PC-9 (cell line): Measurements from ENCODE around the gene RAD51AP2. TPM values are rescaled to one million over a fixed set of nuclear protein-coding genes. Genes with fewer than 3 reads are reported as not detected.

Source experiments
- BruUV-seq: library from RNA; stranded (reverse); fragments of 400-500 nt; replicated peaks from 2 replicates; lab custom pipeline; 2021; lab: Mats Ljungman, UMichigan
- CTCF ChIA-PET: fragments of 300-600 bp; sonication (Branson Sonifier 250); formaldehyde crosslinking; loops from one replicate; lab custom pipeline; 2022; ENCODE audit warnings: antibody characterized with exemption; lab: Charles Lee
- POLR2A ChIA-PET: fragments of 300-600 bp; sonication (Branson Sonifier 250); formaldehyde crosslinking; loops from one replicate; lab custom pipeline; 2022; ENCODE audit warnings: antibody characterized with exemption; ENCODE audit not compliant: unreplicated experiment; lab: Charles Lee
- DNase-seq, 2 experiments: peaks; one replicate each; pipeline versions ENCODE4 v3.0.0 to v3.0.0-alpha.2; 2015 to 2022; ENCODE audit warnings: mixed read lengths in 1 of 2
- H2AFZ ChIP-seq: fragments of 200-600 bp; sonication (generic); 2 replicates; pipeline ENCODE4 v1.8.1; 2017; ENCODE audit warnings: antibody characterized with exemption
- H3F3A ChIP-seq: fragments of 200-600 bp; sonication (generic); 2 replicates; pipeline ENCODE4 v1.8.1; 2017; ENCODE audit warnings: antibody characterized with exemption, mild to moderate bottlenecking, low read depth; ENCODE audit not compliant: insufficient read depth
- H3K27ac ChIP-seq: fragments of 200-600 bp; sonication (generic); 2 replicates; pipeline ENCODE4 v1.6.1; 2016; ENCODE audit warnings: mixed run types
- H3K27me3 ChIP-seq: fragments of 200-600 bp; sonication (generic); 2 replicates; pipeline ENCODE4 v1.6.1; 2016; ENCODE audit warnings: low read depth, mixed run types; ENCODE audit not compliant: insufficient read depth
- H3K36me3 ChIP-seq: fragments of 200-600 bp; sonication (generic); 2 replicates; pipeline ENCODE4 v1.6.1; 2016; ENCODE audit warnings: low read depth, mixed run types
- H3K4me1 ChIP-seq: fragments of 200-600 bp; sonication (generic); replicated peaks from 2 replicates; pipeline ENCODE4 v1.6.1; 2016; ENCODE audit warnings: mixed run types; ENCODE audit not compliant: insufficient read depth
- H3K4me2 ChIP-seq: fragments of 200-600 bp; sonication (generic); 2 replicates; pipeline ENCODE4 v1.6.1; 2017; ENCODE audit warnings: mixed run types
- H3K4me3 ChIP-seq: fragments of 200-600 bp; sonication (generic); 2 replicates; pipeline ENCODE4 v1.6.1; 2016; ENCODE audit warnings: mixed run types
- H3K79me2 ChIP-seq: fragments of 200-600 bp; sonication (generic); 2 replicates; pipeline ENCODE4 v1.6.1; 2017; ENCODE audit warnings: low read depth, mixed run types
- H3K9me2 ChIP-seq: fragments of 200-600 bp; sonication (generic); 2 replicates; pipeline ENCODE4 v1.8.1; 2017; ENCODE audit warnings: mild to moderate bottlenecking; ENCODE audit not compliant: insufficient read depth
- H3K9me3 ChIP-seq: fragments of 200-600 bp; sonication (generic); 2 replicates; pipeline ENCODE4 v1.8.1; 2016; ENCODE audit warnings: low read depth; ENCODE audit not compliant: insufficient read depth
- H4K20me1 ChIP-seq: fragments of 200-600 bp; sonication (generic); 2 replicates; pipeline ENCODE4 v1.8.1; 2017; ENCODE audit not compliant: insufficient read depth
- EZH2 ChIP-seq: fragments of 200-600 bp; sonication (generic); IDR thresholded peaks from 2 replicates; pipeline ENCODE4 v1.8.0; 2017; ENCODE audit warnings: antibody characterized with exemption, low read depth
- intact Hi-C: fragments of 100-400 bp; cut with micrococcal nuclease; formaldehyde crosslinking; loops from one replicate; pipeline ENCODE4 v1.10.0; 2022; ENCODE audit not compliant: unreplicated experiment
- total RNA-seq: library from RNA; stranded (reverse); gene quantifications from 2 replicates; pipeline ENCODE4 v1.2.3, GENCODE V29; 2021
- TF ChIP-seq, protein P1 (sequence below): fragments of 200-600 bp; sonication (generic); conservative IDR thresholded peaks from 2 replicates; pipeline ENCODE4 v1.6.1; 2017; ENCODE audit warnings: mixed run types, antibody characterized with exemption, mild to moderate bottlenecking, moderate library complexity

Gene RAD51AP2
- total RNA-seq, 1 experiment from 2014 or later: not detected

DNA sequence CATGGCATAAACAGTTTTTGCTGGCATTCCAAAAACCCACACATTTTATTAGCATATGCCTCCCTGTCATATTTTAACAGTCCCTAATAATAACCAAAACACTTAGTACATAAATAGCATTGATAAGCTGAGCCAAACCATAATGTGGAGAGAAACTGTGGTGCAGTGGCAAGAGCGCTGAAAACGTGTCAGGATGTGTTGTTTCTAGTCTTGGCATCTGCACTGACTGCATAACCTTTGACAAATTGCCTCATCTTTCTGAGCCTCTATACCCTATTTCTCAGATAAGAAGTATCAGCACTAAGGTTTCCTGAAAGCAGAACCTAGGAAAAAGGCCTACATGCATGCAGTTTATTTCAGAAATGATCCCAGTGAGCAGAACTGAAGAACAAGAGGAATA is 41.4 kb downstream of the RAD51AP2 start:
- ChIA-PET POLR2A (no interaction called here), CTCF (no interaction called here)
- no peaks in the 10 kb centered on the region for H3K27me3 ChIP-seq
- DNase-seq: no peak
- H3K79me2 ChIP-seq: no peaks in the 10 kb centered on the region
- no peaks in the 10 kb centered on the region for H3K9me3 ChIP-seq
- no TSS peak for BruUV-seq
- no peaks in the 10 kb centered on the region for H3K36me3 ChIP-seq
- intact Hi-C loops: no loop called here
- no peak overlapping the region for H3K4me2 ChIP-seq
- no peak overlapping the region for H2AFZ ChIP-seq
- H3K9me2 ChIP-seq: no peaks in the 10 kb centered on the region; the same call in 1 of the 2 replicates
- TF ChIP-seq, protein P1, sequence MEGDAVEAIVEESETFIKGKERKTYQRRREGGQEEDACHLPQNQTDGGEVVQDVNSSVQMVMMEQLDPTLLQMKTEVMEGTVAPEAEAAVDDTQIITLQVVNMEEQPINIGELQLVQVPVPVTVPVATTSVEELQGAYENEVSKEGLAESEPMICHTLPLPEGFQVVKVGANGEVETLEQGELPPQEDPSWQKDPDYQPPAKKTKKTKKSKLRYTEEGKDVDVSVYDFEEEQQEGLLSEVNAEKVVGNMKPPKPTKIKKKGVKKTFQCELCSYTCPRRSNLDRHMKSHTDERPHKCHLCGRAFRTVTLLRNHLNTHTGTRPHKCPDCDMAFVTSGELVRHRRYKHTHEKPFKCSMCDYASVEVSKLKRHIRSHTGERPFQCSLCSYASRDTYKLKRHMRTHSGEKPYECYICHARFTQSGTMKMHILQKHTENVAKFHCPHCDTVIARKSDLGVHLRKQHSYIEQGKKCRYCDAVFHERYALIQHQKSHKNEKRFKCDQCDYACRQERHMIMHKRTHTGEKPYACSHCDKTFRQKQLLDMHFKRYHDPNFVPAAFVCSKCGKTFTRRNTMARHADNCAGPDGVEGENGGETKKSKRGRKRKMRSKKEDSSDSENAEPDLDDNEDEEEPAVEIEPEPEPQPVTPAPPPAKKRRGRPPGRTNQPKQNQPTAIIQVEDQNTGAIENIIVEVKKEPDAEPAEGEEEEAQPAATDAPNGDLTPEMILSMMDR: no peak
- no peak for TF ChIP-seq EZH2
- H3F3A ChIP-seq: no peaks in the 10 kb centered on the region
- H3K27ac ChIP-seq: no peak overlapping the region
- no peaks in the 10 kb centered on the region for H3K4me1 ChIP-seq
- H4K20me1 ChIP-seq: no peaks in the 10 kb centered on the region
- no peak overlapping the region for H3K4me3 ChIP-seq

DNA sequence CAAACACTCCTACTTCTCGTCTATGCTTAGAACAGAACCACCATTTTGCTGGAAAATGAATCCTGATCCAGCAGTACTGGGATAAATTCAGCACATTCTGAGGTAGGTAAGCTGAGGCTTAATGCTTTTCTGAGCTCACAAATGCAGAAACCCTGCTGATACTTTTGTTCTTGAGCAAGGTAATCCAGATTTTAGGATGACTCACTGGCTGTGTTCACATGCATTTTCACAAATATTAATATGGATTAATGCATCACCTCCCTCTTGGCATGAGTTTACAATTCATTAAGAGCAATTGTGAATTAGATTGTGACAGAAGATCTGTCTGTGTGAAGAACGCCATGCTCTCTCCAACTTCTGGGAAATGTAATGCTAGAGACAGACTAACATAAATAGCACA is 42.2 kb downstream of the RAD51AP2 start:
- Histone ChIP-seq H3K27ac (no peak overlapping the region), H3K27me3 (no peaks in the 10 kb centered on the region), H3K9me2 (no peaks in the 10 kb centered on the region; the same call in 1 of the 2 replicates), H3K9me3 (no peaks in the 10 kb centered on the region), H3K79me2 (no peaks in the 10 kb centered on the region), H3K36me3 (no peaks in the 10 kb centered on the region), H2AFZ (no peak overlapping the region), H3K4me3 (no peak overlapping the region), H3F3A (no peaks in the 10 kb centered on the region), H4K20me1 (no peaks in the 10 kb centered on the region), H3K4me2 (no peak overlapping the region), H3K4me1 (no peaks in the 10 kb centered on the region)
- intact Hi-C loops: no loop called here
- POLR2A ChIA-PET: no interaction called here
- no TSS peak for BruUV-seq
- CTCF ChIA-PET: no interaction called here
- no peak for DNase-seq
- TF ChIP-seq EZH2: no peak
- TF ChIP-seq, protein P1: no peak

DNA sequence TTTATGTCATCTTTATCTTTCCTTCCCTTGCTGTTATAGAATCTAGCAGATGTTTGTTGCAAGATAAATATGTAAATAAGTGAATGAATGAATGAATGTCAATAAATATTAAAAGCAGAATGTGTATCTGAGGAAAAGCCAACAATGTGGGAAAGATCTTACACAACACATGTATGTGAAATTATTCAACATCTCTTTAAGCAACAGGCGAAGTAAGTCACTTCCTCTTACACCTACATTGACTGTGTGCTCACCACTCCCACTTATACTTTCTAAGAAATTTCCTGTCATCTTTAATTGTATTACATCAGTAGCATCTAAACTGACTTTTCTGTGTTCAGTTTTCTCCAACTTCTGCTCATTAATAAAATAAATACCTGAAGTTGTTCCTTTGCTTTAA is 43.0 kb downstream of the RAD51AP2 start:
- Histone ChIP-seq H3K27ac (no peak overlapping the region), H3K36me3 (no peaks in the 10 kb centered on the region), H3K4me1 (no peaks in the 10 kb centered on the region), H3K9me3 (no peaks in the 10 kb centered on the region; the same call in 1 of the 2 replicates), H3F3A (no peaks in the 10 kb centered on the region), H2AFZ (no peak overlapping the region), H3K27me3 (no peaks in the 10 kb centered on the region), H3K79me2 (no peaks in the 10 kb centered on the region), H3K4me2 (no peak overlapping the region), H4K20me1 (no peaks in the 10 kb centered on the region), H3K9me2 (no peaks in the 10 kb centered on the region; the same call in 1 of the 2 replicates), H3K4me3 (no peak overlapping the region)
- no TSS peak for BruUV-seq
- CTCF ChIA-PET: no interaction called here
- TF ChIP-seq, protein P1: no peak
- TF ChIP-seq EZH2: no peak
- DNase-seq: no peak
- POLR2A ChIA-PET: no interaction called here
- intact Hi-C loops: no loop called here
